Umbilical cord (tissue), 2 donors: ENCODE data around the gene USP13. TPM values are rescaled to one million over a fixed set of nuclear protein-coding genes. Genes with fewer than 3 reads are reported as not detected.
A peak's percentile ranks its signal among the peaks of the same experiment; 100 is the strongest.
"Not testable (repeated sequence)": the region's sequence is repeated elsewhere in the genome, so short reads cannot be mapped to it uniquely, and the experiment has no call there.

Experiments
- DNase-seq: peaks from one replicate; pipeline ENCODE4 v3.0.0-alpha.2; 2015; ENCODE audit warnings: low spot score
- total RNA-seq: library from RNA; depleted of rRNA; stranded (reverse); fragments of >200 nt; gene quantifications from one replicate; pipeline ENCODE4 v1.2.3, GENCODE V29; 2014; ENCODE audit warnings: low replicate concordance; ENCODE audit not compliant: insufficient read depth

USP13 gene
- total RNA-seq, 1 donor from 2014 or later: 11.1 TPM

DNA sequence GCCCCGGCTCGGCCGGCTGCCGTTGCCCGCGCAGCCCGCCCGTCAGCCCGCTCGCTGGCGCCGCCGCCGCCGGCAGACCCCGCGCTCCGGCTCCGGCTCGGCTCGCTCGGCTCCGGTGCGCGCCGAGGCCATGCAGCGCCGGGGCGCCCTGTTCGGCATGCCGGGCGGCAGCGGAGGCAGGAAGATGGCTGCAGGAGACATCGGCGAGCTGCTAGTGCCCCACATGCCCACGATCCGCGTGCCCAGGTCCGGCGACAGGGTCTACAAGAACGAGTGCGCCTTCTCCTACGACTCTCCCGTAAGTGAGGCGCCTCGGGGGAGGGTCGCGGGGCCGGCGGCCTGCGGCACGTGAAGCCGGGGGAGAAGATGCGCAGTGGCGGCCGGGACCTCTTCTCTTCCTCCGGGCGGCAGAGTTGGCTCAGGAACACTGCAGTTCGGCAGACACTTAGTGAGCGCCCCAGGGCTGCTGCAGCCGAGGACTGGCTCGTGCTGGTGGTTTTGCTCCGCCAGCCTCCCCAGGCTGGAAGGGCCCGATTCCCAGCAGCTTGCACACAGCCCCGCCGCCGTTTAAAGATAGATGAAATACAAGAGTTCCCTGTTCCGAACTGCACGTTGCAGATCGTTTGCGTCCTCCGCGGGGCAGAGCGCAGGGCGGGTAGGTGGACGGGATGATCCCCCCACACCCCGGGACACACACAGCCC is 407 bp downstream of the USP13 start:
- DNase-seq: peak; percentile 81

DNA sequence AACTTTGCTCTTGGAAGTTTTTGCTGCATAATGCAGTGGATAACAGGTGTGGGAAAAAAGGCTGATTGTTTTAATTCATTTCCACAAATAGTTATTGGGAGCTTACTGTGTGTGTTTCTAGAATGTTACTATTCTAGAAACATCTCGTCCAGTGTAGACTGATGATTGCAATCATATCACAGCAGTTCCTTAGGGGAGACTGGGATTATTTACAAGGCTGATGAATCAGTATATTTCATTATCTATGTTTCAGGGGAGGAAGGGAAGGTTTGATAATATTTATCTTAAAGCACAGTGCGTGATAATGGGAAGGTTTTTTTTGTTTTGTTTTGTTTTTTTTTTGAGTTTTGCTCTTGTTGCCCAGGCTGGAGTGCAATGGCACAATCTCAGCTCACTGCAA is 2.4 kb downstream of the USP13 start:
- no peak for DNase-seq

DNA sequence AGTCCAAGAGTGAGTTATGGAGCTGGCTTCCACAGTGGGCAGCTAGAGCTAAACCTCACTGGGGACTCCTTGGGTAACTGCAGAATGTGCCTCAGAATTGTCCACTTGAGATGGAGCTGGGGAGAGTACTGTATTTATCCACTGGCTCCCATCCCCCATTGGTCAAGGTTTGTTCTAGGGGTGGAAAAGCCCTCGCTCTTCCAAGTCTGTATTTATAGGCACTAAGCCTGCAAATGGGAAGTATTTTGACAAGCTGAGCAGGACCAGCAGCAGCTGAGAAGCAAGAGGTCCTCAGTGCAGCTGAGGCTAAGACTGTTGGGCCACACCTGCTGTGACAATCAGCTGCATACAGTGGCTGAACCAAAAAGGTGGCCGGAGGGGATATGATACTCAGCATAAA is 5.8 kb downstream of the USP13 start:
- DNase-seq: no peak

DNA sequence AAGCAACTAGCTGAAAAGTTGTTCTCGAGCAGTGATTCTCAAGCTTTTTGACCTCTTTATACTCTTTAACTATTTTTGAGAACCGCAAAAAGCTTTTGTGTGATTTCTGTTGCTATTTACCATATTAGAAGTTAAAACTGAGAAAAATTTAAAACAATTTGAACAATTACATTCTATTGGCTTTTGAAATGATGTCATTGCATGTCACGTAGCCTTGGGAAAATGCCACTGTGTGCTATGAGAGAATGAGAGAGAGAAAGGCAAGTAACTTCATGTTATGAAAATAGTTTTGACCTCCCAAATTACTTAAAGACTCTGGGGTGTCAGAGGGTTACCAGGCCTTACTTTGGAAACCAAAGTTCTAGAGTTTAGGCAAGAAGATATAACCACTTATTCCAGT is 8.0 kb downstream of the USP13 start:
- no peak for DNase-seq

DNA sequence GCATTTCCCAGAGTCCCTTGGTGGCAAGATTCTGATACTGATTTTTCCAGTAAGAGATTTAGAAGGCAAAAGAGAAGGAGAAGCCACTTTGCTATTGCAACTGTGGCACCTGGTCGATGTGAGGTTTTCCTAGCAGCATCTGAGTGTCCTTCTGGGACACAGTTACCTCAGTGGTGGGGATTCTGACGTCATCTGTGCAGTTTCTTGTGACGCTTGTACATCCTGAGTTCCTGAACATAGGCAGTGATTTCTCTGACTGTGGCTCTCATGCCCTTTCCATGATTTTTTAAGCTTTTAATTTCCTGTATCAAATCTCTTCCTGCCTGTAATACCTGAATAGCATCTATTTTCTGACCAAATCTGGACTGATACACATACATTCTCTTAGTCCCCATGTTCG is 8.9 kb downstream of the USP13 start:
- DNase-seq: no peak

DNA sequence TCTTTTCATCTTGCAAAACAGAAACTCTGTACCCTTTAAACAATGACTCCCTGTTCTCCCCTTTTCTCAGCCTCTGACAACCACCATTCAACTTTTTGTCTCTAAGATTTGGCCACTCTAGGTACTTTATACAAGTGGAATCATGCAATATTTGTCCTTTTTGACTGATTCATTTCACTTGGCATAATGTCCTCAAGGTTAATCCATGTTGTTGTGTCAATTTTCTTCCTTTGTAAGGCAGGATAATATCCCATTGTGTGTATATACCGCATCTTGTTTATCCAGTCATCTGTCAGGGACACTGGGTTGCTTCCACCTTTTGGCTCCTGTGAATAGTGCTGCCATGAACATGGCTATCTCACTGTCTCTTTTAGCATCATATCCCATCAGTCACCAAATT is 10.3 kb downstream of the USP13 start:
- no peak for DNase-seq

DNA sequence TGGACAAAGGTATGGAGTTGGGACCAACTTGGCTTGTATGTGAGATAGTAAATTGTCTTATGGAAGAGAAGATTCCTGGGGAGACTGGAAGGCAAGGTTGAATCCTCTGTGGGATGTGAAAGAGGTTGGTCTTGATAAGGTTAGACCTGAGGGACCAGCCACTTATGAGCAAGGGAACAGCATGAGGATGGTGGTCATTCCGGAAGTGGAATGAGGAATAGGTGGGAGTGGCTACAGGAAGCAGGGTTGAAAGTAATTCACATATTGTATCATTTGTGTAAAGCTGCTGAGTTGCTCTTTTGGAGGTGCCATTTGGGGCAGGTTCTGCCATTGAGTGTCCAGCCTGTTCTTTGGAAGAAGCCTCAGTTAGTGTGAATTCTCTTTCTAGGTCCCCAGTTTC is 13.2 kb downstream of the USP13 start:
- DNase-seq: no peak

DNA sequence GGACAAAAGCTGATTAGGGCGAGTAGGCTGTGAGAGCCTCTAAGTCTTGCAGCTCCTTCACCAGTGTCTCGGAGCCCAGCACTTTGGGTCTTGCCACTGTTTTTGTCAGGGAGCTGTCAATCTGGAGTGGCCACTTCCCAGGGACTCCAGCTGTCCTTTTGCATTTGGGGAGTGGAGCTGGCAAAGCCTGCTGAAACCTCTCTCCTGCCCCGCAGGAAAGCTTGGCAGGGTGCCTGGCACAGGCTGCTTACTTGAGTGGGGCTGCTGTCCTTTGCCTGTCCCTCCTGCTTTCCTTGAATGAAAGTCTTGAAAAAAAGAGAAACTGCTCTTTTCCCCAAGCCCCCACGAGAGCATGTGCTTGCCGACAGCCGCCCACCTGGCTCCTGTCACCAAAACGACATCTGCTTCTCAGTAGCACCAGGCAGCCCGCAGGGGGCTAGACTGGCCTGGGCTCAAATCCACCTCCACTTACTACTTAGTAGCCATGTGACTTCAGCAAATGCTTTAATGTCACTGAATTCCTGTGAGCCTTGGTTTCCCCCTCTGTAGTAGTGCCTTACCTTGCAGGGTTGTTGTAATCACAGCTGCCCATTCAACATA is 13.7 kb downstream of the USP13 start:
- DNase-seq: no peak

DNA sequence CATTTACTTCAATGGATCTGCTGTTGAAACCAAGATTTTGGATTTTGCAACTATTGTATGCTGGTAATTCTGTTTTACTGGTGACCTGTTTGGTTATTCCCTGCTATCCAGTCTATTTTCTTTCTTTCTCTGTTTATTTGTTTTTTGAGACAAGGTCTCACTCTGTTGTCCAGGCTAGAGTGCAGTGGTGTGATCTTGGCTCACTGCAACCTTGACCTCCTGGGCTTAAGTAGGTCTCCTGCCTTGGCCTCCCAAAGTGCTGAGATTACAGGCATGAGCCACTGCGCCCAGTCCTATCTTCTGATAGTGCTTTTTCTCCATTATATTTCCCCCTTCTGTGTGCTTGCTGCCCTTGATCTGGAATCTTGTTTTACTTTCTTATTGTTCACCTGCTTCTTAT is 15.6 kb downstream of the USP13 start:
- DNase-seq: no peak

DNA sequence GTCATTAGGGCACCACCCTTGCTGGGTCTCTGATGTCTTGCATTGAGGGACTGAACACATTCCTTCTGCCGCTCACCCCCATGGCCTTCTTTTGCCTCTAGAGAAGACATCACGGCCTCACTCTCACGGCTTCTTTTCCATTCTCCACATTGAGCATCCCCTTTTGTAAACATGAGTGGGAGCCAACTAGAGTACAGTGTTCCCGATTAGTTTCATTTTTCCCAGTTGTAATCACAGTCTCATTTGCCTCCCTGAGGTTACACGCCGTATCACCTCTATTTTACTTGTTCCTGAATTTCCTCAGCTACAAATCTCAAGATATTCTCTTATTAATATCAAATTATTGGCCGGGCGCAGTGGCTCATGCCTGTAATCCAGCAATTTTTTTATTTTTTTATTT is 17.5 kb downstream of the USP13 start:
- DNase-seq: no peak

DNA sequence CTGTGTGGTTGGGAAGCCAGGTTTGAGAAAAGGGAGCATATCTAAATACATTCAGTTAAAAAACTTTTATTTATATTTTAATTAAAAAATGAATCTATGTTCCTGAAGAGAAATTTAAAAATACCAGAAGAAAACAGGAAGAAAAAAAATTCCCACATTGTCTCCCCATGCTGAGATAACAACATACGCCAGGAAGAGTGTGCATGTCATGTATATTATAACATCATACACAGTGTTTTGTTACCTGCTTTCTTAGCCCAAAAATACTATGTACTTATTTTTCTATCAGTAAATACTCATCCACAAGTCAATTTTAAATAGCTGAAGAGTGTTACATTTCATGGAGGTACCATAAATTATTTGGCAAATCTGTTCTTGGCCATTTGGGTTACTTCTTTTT is 18.5 kb downstream of the USP13 start:
- no peak for DNase-seq

DNA sequence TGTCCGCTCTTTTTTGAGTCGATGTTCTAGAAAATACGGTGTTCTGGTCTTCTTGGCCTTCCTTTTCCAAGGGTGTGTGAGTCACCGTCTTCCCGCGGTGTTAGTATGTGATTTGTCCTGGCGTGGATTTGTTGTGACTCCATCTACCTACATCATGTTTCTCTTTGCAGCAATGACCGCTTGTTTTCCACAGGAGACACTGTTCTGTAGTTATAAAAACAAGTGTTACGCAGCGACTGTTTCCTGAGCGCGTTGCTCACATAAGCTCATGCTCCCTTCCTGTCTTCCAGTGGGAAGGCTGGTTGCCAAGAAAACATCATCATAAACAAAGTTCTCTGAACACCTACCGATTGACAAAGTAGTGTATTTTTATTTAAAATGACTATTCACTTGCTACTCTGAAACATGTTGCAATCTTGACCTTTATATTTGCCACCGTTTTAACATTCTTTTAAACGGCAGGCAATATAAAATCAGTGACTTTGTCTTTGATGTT is 19.0 kb downstream of the USP13 start:
- DNase-seq: no peak

DNA sequence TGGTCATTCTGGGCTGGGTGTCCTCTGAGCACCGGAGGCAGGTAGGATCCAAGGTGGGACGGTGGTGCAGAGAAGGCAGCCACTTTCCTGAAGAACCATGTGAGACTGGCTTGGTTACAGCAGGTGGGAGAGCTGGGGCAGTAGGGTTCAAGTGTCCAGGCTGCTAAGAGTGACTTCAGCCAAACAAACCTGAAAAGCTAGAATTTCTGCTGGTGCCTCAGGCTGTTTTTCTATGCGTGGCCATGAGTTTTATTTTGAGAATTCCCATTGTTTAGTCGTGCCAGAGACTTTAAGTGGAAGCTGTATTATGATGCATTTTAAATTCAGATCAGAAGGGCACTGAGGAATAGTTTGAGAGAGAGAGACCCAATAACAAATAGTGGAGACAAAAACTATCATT is 20.1 kb downstream of the USP13 start:
- DNase-seq: no peak

DNA sequence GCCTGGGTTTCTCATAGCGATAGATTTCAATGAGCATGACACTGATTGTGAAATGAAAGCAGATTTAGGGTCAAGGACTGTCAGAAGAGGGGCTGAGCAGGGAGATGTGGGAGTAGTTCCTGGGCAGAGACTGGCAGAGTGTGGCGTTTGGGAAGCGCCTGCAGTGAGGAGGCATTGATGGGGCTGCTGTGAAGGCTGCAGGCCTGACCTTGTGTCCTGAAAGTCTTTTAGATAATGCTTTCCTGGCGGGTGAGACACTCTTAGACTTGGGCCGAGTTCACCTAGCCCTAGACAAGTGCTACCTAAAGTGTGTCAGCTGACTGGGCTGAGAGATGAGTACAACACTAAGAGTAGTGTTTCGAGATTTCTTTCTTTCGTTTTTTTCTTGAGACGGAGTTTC is 20.7 kb downstream of the USP13 start:
- no peak for DNase-seq

DNA sequence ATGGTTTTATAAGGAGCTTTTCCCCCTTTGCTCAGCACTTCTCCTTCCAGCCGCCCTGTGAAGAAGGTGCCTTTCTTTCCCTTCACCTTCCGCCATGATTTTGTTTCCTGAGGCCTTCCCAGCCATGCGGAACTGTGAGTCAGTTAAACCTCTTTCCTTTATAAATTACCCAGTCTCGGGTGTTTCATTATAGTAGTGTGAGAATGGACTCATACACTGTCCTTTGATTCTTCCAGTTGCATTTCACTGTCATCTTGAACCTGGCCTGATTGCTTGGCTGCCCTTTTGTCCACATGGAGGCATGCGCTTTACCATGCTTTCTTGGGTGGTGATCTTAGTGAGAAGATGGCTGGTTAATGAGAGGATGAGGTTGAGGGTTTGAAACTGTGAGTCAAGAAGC is 23.2 kb downstream of the USP13 start:
- no peak for DNase-seq

DNA sequence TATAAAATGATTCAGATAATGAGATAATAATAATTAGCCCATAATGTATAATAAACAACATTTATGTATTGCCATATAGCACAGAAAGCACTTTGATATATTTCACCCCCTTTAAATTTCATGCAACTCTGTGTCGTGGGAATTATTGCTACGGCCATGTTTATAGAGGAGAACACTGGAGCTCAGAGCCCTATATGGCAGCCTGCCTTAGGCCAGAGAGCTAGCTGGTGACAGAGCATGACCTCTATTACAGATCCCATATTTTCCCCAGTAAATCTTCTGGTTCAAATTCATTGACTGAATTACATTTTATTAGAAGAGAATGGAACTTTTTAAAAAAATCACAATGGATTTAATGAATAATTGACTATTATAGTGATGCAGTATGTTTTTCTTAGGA is 25.0 kb downstream of the USP13 start:
- no peak for DNase-seq

DNA sequence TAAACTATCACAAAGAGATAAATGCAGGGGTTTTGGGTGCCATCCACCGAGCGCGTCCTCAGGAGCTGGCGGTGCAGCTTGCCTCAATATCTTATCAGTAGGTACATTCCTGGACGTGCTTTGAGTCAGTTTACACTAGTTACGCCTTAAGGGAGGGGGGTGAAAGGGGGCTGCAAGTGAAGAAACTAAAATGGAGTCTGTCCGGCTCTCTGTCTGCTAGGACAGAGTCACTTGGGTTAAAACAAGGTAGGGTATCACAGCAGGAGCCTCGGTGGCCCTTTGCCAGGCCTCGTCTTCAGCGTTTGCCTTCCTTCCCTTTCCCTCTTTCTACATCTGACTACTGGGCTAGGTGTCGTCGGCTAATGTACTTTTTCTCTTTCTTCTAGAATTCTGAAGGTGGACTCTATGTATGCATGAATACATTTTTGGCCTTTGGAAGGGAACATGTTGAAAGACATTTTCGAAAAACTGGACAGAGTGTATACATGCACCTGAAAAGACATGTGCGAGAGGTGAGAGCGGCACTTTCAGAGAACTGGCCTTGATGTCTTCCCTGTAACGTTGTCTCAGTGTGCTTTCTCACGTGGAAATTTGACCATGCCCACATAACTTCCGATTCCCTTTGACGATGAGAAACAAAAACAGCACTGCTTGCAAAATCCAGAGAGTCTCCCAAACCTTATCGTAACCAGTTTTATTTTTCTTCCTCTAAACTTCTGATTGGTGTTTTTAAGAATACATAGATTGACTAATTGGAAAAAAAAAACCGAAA is 28.8 kb downstream of the USP13 start:
- DNase-seq: peak; percentile 32

DNA sequence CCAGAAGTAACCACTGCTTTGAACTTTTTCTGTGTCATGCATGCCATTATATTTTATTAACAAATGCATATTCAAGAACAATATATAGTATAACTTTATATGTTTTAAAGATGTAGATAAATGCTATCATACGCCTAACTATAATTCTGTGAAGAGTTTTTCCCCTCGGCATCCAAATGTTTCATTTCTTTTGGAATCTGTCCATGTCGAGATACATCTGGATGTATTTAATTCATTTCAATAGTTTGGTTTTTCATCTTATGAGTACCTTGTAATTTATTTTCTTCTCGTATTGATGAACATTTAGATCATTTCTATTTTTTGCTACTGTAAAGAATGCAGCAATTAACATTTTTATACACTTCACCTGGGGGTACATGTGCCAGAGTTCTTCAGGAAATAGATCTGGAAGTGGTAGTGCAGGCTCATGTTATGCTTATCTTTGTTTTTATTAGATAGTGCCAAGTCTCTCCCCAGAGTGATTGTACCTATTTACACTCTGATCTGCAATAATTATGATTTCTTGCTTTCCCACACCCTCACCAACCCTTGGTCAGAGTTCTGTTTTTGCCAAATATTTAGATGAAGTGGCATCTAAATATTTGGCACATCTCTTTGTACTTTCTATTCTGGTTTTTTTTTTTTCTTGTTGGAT is 29.7 kb downstream of the USP13 start:
- no peak for DNase-seq

DNA sequence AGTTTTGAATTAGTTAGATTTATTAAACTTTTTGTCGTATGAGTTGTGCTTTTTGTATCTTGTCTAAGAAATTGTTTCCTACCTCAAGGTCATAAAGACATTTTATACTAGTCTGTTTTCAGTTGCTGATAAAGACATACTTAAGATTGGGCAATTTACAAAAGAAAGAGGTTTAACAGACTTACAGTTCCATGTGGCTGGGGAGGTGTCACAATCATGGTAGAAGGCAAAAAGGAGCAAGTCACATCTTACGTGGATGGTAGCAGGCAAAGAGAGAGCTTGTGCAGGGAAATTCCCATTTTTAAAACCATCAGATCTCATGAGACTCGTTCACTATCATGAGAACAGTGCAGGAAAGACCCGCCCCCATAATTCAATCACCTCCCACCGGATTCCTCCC is 30.4 kb downstream of the USP13 start:
- not testable (repeated sequence) for DNase-seq

DNA sequence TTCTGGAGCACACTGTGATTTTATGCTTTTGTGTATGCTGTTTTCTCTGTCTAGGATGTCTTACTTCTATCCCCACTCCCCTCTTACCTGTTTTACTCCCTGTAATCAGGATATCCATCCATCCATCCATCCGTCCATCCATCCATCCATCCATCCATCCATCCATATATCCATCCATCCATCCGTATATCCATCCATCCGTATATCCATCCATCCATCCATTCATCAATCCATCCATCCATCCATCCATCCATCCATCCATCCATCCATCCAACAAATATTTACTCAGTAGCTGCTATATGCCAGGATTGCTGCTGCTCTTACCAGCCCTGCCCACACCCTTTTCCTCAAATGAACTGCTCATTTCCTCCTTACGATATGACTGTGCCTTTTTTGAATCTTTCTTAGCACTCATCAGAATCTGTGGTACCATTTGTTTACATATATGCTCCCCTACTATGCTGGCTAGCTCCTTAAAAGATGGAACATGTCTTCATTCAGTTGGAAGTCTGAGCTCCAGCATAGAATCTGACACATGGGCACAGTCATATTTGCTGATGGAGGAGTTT is 35.2 kb downstream of the USP13 start:
- DNase-seq: no peak

DNA sequence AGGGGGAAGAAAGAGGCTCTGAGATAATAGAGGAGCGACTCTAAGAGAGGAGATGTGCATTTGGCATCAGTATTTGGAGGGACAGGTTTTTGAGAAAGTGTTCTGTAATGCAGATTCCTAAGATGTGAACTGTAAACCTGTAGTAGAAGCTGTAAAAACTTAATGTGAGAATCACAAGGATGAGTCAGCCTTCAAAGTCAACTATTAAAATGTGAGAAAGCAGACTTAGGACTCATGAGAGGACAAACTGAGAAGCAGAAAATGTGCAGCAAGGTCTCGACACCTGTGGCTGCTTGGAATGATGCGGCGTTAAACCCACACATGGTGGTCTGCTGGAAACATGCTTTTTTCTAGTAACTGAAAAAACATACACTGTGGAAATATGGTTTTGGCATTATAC is 36.0 kb downstream of the USP13 start:
- no peak for DNase-seq

DNA sequence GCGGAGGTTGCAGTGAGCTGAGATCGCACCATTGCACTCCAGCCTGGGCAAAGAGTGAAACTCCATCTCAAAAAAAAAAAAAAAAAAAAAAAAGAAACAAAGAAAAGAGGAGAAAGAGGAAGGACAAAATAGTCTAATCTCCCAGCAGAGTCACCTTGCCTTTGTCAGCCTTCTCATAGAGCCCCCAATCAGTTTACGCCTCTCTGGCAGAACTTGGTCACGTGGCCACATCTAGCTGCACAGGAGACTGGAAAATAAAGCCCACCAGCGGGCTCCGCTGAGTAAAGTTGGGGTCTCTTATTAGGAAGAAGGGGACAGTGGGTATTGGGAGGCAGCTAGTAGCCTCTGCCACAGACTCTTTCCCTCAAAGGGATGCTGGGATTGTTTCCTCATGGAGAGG is 41.9 kb downstream of the USP13 start:
- no peak for DNase-seq
